NCI-H2196 (cell line): ENCODE data around the gene HNF1A.

ENCODE experiments used
- DNase-seq: peaks from one replicate; lab custom pipeline; 2025; ENCODE audit not compliant: unreplicated experiment; lab: John Stamatoyannopoulos, UW

The HNF1A gene

GRCh38 chr12:120959111-120959878 is 19.0 kb upstream of the HNF1A start:
- DNase-seq, result no peak

DNA sequence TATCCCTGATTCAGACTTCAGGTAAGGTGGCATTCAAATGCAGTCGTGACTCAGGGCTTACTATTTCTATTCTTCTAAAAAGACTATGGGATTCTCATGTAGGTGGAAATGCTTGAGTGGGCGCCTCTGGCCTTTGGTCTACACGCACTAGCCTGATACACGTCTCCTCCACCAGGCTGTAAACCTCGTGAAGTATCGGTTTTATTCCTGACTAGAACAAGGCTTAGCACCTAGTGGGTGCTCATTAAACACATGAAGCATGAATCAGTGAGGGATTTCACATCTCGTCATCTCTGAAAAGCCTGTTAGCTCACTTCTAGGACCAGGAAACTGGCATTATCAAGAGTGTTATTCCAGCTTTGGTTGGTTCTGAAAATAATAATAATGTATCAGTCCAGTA is 17.7 kb upstream of the HNF1A start:
- no peak for DNase-seq

GRCh38 chr12:120961604-120962531 is 16.5 kb upstream of the HNF1A start:
- no peak for DNase-seq

DNA sequence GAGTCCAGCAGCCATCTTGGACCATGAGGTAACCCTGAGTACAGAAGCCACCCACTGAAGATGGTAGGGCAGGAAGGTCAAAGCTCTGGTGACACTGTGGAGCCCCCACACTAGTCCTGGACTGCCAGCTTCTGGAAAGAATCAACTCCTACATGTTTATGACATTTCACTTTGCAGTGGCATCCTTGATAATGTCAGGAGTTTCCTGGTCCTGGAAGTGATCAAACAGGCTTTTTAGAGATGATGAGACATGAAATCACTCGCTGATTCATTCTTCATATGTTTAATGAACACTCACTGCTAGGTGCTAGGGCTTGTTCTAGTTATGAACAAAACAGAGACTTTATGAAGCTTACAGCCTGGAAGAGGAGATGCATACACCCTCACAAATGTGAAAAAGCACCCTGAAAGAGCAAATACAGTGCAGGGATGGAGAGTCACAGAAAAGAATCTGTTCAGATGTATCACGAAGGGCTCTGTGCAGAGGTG is 15.8 kb upstream of the HNF1A start:
- DNase-seq, result no peak

GRCh38 chr12:120964298-120964697 is 14.0 kb upstream of the HNF1A start:
- no peak for DNase-seq

- DNase-seq, result no peak
These were observed 12.7 kb upstream of the HNF1A start for GRCh38 chr12:120965534-120966091.

- no peak for DNase-seq
These were observed 8.0 kb upstream of the HNF1A start for GRCh38 chr12:120970310-120970709.

GRCh38 chr12:120971299-120972180 is 6.8 kb upstream of the HNF1A start:
- DNase-seq, result peak; percentile 70

GRCh38 chr12:120972870-120973543 is 5.3 kb upstream of the HNF1A start:
- DNase-seq, result no peak

DNA sequence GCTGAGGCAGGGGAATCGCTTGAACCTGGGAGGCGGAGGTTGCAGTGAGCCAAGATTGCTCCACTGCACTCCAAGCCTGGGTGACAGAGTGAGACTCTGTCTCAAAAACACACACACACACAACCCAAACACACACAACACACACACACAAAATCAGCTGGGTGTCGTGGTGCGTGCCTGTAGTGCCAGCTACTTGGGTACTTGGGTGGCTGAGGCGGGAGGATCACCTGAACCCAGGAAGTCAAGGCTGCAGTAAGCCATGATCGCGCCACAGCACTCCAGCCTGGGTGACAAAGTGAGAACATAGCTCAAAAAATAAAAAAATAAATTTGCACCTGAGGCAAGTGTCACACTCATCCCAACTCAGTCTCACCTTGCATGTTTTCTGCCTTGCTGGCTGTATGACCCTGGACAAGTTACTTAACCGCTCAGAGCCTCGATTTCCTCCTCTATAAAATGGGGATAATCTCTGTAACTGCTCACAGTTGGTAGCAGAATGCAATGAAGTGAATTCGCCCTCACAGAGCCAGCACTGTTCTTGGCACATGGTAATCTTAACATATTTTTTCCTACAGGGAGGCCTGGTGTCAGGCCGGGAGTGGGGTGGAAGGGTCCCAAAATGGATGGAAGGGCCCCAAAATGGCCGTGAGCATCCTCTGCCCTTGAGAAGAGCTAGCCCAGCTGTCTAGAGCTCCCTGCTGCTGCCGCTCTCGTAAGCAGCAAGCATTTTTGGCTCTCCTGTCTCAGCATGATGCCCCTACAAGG is 630 bp upstream of the HNF1A start:
- no peak for DNase-seq

GRCh38 chr12:120979220-120979861 is 998 bp downstream of the HNF1A start:
- DNase-seq, result no peak

DNA sequence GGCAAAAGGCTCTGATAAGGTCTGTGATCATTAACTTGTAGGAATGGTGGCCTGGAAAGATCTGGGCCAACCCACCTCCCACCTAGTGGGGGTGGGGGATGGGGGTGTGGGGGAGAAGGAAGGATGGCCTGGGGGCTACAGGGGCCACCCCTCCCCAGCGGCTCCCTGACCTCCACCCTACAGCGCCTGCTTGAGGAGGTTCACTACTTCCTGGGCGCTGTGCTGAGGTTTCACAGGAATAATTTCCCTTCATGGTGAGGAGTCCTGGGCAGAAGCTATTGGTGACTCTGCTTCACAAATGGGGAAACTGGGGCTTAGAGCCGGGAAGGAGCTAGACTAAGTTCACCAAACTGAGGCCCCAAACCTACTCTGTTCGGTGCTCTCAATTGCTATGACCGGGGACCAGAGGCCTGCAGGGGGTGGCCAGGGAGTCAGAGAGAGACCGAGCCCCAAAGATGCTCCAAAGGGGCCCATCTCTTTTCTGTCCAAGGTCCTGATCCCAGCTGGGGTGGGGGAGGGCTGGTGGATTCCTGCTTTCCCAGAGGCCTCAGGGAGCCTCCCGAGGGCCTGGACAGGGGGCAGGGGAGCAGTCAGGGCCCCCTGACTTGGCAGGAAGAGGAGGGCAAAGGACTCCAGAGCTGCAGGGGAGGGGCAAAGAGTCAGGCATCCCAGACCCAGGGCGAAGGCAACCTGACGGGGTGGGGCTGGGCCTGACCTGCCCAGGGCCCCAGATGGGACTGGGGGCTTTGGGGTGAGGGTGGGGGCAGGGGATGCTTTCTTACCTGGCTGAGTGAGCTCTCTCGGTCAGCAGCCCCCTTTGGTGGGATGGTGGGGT is 1.7 kb downstream of the HNF1A start:
- no peak for DNase-seq

GRCh38 chr12:120980800-120981368 is 2.5 kb downstream of the HNF1A start:
- no peak for DNase-seq

DNA sequence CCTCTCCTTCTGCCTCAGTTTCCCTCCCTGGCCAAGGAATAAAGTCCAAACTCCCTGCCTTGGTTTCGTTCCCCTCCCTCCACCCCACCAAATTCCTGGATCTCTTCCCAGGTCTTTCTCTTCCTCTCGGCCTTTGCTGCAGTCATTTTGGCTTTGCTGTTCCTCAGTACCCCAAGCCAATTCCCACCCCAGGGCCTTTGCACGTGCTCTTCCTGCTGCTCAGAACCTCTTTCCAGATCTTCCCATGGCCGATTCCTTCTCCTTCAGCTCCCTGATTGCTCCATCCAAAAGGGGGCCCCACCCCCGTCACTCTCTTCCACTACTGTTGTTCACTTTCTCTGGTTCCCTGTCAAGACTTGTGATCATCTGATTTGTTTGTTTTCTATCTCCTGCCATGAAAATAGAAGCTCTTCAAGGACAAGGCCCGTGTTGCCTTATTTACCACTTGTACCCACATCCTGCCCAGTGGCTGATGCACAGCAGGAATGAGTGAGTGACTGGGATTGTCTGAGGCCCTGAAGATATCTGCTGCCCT is 3.1 kb downstream of the HNF1A start:
- DNase-seq, result no peak

- no peak for DNase-seq
These were observed 4.3 kb downstream of the HNF1A start for GRCh38 chr12:120982659-120983058.

DNA sequence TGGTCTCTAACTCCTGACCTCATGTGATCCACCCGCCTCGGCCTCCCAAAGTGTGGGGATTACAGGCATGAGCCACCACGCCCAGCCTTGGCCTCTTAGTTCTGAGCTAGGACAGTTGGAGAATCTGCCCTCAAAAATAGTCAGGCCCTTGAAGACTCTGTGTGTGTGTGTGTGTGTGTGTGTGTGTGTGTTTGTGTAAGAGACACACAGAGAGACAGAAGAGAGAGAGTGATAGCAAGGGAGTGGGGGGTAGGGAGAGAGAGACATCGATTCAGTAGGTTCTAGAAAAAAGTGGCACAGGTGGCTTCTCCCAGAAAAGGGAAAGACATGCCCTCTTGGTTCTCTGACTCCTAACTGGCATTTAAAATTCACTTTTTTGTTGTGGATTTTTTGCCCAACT is 5.4 kb downstream of the HNF1A start:
- no peak for DNase-seq

- no peak for DNase-seq
These were observed 6.1 kb downstream of the HNF1A start for GRCh38 chr12:120984351-120984898.
